Testis (tissue), 2 donors: ENCODE measurements around the gene FAIM.

Experiments used
- POLR2A ChIP-seq: fragments of 450-650 bp; IDR thresholded peaks from one replicate; pipeline ENCODE4 v1.6.1; 2017; ENCODE audit warnings: antibody characterized with exemption, mild to moderate bottlenecking, moderate library complexity
- TF ChIP-seq, protein P1 (sequence below), 3 experiments: fragments of 450-650 bp in 2 of 3; fragments of 200-600 bp in 1 of 3; sonication (generic) in 1 of 3; IDR thresholded peaks; one replicate each; pipeline ENCODE4 v1.5.1; 2016 to 2019; ENCODE audit warnings: antibody characterized with exemption in 3 of 3, mild to moderate bottlenecking in 2 of 3, moderate library complexity in 1 of 3

DNA sequence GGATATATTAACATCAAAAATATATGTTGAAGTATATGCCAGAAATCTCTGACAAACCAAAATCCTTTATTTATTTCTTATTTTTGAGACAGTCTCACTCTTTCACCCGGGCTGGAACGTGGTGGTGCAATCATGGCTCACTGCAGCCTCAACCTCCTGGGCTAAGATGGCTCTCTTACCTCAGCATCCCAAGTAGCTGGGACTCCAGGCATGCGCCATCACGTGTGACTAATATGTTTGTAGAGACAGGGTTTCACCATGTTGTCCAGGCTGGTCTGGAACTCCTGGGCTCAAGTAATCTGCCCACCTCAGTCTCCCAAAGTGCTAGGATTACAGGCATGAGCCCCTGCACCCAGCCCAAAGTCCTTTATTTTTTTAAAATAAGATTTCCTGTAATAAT is 11.9 kb downstream of the FAIM start:
- TF ChIP-seq POLR2A, result no peak
- TF ChIP-seq, protein P1, sequence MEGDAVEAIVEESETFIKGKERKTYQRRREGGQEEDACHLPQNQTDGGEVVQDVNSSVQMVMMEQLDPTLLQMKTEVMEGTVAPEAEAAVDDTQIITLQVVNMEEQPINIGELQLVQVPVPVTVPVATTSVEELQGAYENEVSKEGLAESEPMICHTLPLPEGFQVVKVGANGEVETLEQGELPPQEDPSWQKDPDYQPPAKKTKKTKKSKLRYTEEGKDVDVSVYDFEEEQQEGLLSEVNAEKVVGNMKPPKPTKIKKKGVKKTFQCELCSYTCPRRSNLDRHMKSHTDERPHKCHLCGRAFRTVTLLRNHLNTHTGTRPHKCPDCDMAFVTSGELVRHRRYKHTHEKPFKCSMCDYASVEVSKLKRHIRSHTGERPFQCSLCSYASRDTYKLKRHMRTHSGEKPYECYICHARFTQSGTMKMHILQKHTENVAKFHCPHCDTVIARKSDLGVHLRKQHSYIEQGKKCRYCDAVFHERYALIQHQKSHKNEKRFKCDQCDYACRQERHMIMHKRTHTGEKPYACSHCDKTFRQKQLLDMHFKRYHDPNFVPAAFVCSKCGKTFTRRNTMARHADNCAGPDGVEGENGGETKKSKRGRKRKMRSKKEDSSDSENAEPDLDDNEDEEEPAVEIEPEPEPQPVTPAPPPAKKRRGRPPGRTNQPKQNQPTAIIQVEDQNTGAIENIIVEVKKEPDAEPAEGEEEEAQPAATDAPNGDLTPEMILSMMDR (IDR thresholded peaks at IDR 0.05), result no peak
